ENCODE results near the gene ARHGEF40.

DNA sequence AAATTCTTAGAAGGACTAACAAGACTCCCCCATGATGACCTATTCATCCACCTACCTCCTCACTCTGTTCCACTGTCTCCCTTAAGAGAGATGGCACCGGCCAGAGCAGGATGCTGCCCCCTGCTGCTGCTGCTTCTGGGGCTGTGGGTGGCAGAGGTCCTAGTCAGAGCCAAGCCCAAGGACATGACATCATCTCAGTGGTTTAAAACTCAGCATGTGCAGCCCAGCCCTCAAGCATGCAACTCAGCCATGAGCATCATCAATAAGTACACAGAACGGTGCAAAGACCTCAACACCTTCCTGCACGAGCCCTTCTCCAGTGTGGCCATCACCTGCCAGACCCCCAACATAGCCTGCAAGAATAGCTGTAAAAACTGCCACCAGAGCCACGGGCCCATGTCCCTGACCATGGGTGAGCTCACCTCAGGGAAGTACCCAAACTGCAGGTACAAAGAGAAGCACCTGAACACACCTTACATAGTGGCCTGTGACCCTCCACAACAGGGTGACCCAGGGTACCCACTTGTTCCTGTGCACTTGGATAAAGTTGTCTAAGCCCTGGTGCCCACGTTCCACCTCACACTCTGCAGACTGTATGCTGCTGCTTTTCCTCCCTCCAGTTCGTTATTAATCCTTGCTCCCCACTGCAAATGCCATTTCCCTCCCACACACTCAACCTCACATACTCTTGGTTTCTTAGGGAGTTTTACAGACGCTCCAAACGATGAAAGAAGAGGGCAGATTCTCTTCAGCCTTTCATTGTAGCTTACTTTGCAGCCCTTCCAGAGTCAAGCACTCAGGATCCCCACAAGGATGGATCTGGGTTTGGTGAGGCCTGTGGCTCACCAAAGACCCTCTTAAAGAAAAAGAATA, 12.1 kb upstream of the ARHGEF40 start, which contains the start of gene RNASE8:
- TF ChIP-seq, protein P1, sequence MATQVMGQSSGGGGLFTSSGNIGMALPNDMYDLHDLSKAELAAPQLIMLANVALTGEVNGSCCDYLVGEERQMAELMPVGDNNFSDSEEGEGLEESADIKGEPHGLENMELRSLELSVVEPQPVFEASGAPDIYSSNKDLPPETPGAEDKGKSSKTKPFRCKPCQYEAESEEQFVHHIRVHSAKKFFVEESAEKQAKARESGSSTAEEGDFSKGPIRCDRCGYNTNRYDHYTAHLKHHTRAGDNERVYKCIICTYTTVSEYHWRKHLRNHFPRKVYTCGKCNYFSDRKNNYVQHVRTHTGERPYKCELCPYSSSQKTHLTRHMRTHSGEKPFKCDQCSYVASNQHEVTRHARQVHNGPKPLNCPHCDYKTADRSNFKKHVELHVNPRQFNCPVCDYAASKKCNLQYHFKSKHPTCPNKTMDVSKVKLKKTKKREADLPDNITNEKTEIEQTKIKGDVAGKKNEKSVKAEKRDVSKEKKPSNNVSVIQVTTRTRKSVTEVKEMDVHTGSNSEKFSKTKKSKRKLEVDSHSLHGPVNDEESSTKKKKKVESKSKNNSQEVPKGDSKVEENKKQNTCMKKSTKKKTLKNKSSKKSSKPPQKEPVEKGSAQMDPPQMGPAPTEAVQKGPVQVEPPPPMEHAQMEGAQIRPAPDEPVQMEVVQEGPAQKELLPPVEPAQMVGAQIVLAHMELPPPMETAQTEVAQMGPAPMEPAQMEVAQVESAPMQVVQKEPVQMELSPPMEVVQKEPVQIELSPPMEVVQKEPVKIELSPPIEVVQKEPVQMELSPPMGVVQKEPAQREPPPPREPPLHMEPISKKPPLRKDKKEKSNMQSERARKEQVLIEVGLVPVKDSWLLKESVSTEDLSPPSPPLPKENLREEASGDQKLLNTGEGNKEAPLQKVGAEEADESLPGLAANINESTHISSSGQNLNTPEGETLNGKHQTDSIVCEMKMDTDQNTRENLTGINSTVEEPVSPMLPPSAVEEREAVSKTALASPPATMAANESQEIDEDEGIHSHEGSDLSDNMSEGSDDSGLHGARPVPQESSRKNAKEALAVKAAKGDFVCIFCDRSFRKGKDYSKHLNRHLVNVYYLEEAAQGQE (IDR thresholded peaks at IDR 0.05; ENCODE audit: insufficient read depth in 1 of 2, low read depth in 2 of 2, low read length in 2 of 2) = no peak
- no peak for TF ChIP-seq SIN3A (IDR thresholded peaks at IDR 0.05; ENCODE audit: borderline replicate concordance, insufficient read depth, low read length)
- no peak for TF ChIP-seq POLR2AphosphoS5 (IDR thresholded peaks at IDR 0.05; ENCODE audit: low read depth, low read length)
